ENCODE data around the gene GINS1. TPM values are rescaled to one million over a fixed set of nuclear protein-coding genes. Genes with fewer than 3 reads are reported as not detected.

The GINS1 gene
- total and polyA plus RNA-seq, 2 of the 13 experiments (the other 11 are each of a cell fraction or from before 2014, with no cell fraction given): 14.6 to 59.9 TPM

GRCh38 chr20:25390538-25391528, 16.6 kb upstream of the GINS1 start, which contains the start of gene ABHD12 (continued):
- peak; percentile 91 for TF ChIP-seq TSC22D2 (CRISPR knock-in tag; IDR thresholded peaks at IDR 0.05; ENCODE audit: borderline replicate concordance)
- TF ChIP-seq ZNF713 (CRISPR knock-in tag; IDR thresholded peaks at IDR 0.05): peak; percentile 34; the same call in 1 of the 2 replicates
- peak; percentile 37; the same call in 1 of the 2 replicates for TF ChIP-seq PRDM4 (CRISPR knock-in tag; IDR thresholded peaks at IDR 0.05; ENCODE audit: borderline replicate concordance)
- TF ChIP-seq MIER3 (CRISPR knock-in tag; IDR thresholded peaks at IDR 0.05; ENCODE audit: borderline replicate concordance): peak; percentile 81; the same call in 1 of the 2 replicates
- TF ChIP-seq MYC (CRISPR knock-in tag; IDR thresholded peaks at IDR 0.05; ENCODE audit: borderline replicate concordance): peak; percentile 94
- TF ChIP-seq ZNF460 (CRISPR knock-in tag; IDR thresholded peaks at IDR 0.05; ENCODE audit: borderline replicate concordance): no peak
- peak; percentile 65 for TF ChIP-seq JARID2 (CRISPR knock-in tag; IDR thresholded peaks at IDR 0.05; ENCODE audit: insufficient replicate concordance)
- TF ChIP-seq REPIN1 (CRISPR knock-in tag; IDR thresholded peaks at IDR 0.05; ENCODE audit: borderline replicate concordance, low read depth): peak; percentile 85
- TF ChIP-seq HDAC1 (CRISPR knock-in tag; IDR thresholded peaks at IDR 0.05): peak; percentile 92
- peak; percentile 81; the same call in 1 of the 2 replicates for TF ChIP-seq XBP1 (CRISPR knock-in tag; IDR thresholded peaks at IDR 0.05)
- no peak for TF ChIP-seq NONO (IDR thresholded peaks at IDR 0.05)
- peak; percentile 93 for TF ChIP-seq NONO (CRISPR knock-in tag; conservative IDR thresholded peaks at IDR 0.05)
- peak; percentile 69 to 91 for TF ChIP-seq HMGXB4 (CRISPR knock-in tag; IDR thresholded peaks at IDR 0.05; ENCODE audit: borderline replicate concordance in 1 of 2, low read depth in 1 of 2)
- peak in 1 of 2 experiments; percentile 45; a peak in 1 of 4 replicates for TF ChIP-seq EP300 (IDR thresholded peaks at IDR 0.05; ENCODE audit: low read depth in 2 of 2, low read length in 2 of 2)
- TF ChIP-seq EP300 (CRISPR knock-in tag; IDR thresholded peaks at IDR 0.05; ENCODE audit: borderline replicate concordance): peak; percentile 35; the same call in 1 of the 2 replicates
- peak; percentile 87; the same call in 1 of the 2 replicates for TF ChIP-seq ZSCAN25 (CRISPR knock-in tag; IDR thresholded peaks at IDR 0.05)
- peak; percentile 80 for TF ChIP-seq FOSL2 (CRISPR knock-in tag; IDR thresholded peaks at IDR 0.05)
- TF ChIP-seq ZBTB1 (CRISPR knock-in tag; IDR thresholded peaks at IDR 0.05; ENCODE audit: borderline replicate concordance): 0 out of 2 replicates have a peak, but pooled peaks have one; percentile 33
- no peak for TF ChIP-seq ZNF577 (CRISPR knock-in tag; IDR thresholded peaks at IDR 0.05; ENCODE audit: borderline replicate concordance, low read depth)
- peak; percentile 55; the same call in 1 of the 2 replicates for TF ChIP-seq MTERF4 (CRISPR knock-in tag; IDR thresholded peaks at IDR 0.05)
- TF ChIP-seq CREM (IDR thresholded peaks at IDR 0.05): peak; percentile 48
- peak; percentile 55; the same call in 1 of the 2 replicates for TF ChIP-seq CREM (CRISPR knock-in tag; IDR thresholded peaks at IDR 0.05)
- TF ChIP-seq ZNF616 (CRISPR knock-in tag; IDR thresholded peaks at IDR 0.05; ENCODE audit: low read depth): no peak; the same call in 1 of the 2 replicates
- TF ChIP-seq MTF1 (CRISPR knock-in tag; IDR thresholded peaks at IDR 0.05): peak; percentile 55; the same call in 1 of the 2 replicates

Measured in HepG2 (cell line).